GM18498 (cell line): Measurements from ENCODE around the gene EIF4E1B.

Source experiments
- ATAC-seq: cut with Tn5 transposase; IDR thresholded peaks from one replicate; pipeline ENCODE4 v1.9.1; 2021; ENCODE audit warnings: mild to moderate bottlenecking, moderate library complexity; ENCODE audit not compliant: unreplicated experiment

Gene EIF4E1B

GRCh38 chr5:176660860-176661641, 30.6 kb downstream of the EIF4E1B start:
- peak; percentile 67 for ATAC-seq

GRCh38 chr5:176661676-176662075, 31.2 kb downstream of the EIF4E1B start:
- no peak for ATAC-seq

GRCh38 chr5:176662371-176663333, 32.2 kb downstream of the EIF4E1B start:
- ATAC-seq: no peak

GRCh38 chr5:176663566-176663965, 33.1 kb downstream of the EIF4E1B start:
- no peak for ATAC-seq

- no peak for ATAC-seq
Measured at GRCh38 chr5:176664479-176664878, 34.0 kb downstream of the EIF4E1B start.

GRCh38 chr5:176664886-176665285, 34.4 kb downstream of the EIF4E1B start:
- no peak for ATAC-seq

GRCh38 chr5:176665517-176665916, 35.0 kb downstream of the EIF4E1B start:
- ATAC-seq: no peak

- ATAC-seq: no peak
Measured at GRCh38 chr5:176667637-176668036, 37.2 kb downstream of the EIF4E1B start.

GRCh38 chr5:176670449-176670848, 40.0 kb downstream of the EIF4E1B start:
- ATAC-seq: no peak

GRCh38 chr5:176671399-176671798, 40.9 kb downstream of the EIF4E1B start:
- ATAC-seq: no peak

- ATAC-seq: no peak
Measured at GRCh38 chr5:176671890-176672747, 41.6 kb downstream of the EIF4E1B start.

GRCh38 chr5:176673651-176674583, 43.4 kb downstream of the EIF4E1B start:
- ATAC-seq: no peak

- no peak for ATAC-seq
Measured at GRCh38 chr5:176674799-176675198, 44.3 kb downstream of the EIF4E1B start.

- ATAC-seq: no peak
Measured at GRCh38 chr5:176675676-176676360, 45.3 kb downstream of the EIF4E1B start.

GRCh38 chr5:176676361-176676824, 45.9 kb downstream of the EIF4E1B start:
- no peak for ATAC-seq

- ATAC-seq: no peak
Measured at GRCh38 chr5:176677209-176677939, 46.9 kb downstream of the EIF4E1B start.

GRCh38 chr5:176678584-176678983, 48.1 kb downstream of the EIF4E1B start:
- no peak for ATAC-seq
